Testis (tissue), 3 donors: ENCODE results near the gene TST. TPM values are rescaled to one million over a fixed set of nuclear protein-coding genes. Genes with fewer than 3 reads are reported as not detected.

Experiments
- DNase-seq: peaks from one replicate; pipeline ENCODE4 v3.0.0-alpha.2; 2019
- H3K27ac ChIP-seq, 2 donors: fragments of 200-600 bp; sonication (generic); one replicate each; pipeline ENCODE4 v1.5.1; 2019
- H3K27me3 ChIP-seq: fragments of 200-600 bp; sonication (generic); one replicate; pipeline ENCODE4 v1.5.1; 2019
- H3K36me3 ChIP-seq: fragments of 200-600 bp; sonication (generic); one replicate; pipeline ENCODE4 v1.5.1; 2017; ENCODE audit warnings: low read depth; ENCODE audit errors: missing control alignments
- H3K4me1 ChIP-seq: fragments of 200-600 bp; sonication (generic); one replicate; pipeline ENCODE4 v1.5.1; 2019
- H3K4me3 ChIP-seq, 2 donors: fragments of 200-600 bp; sonication (generic); one replicate each; pipeline ENCODE4 v1.5.1; 2017 to 2019
- H3K9me3 ChIP-seq: fragments of 200-600 bp; sonication (generic); one replicate; pipeline ENCODE4 v1.5.1; 2017
- CTCF ChIP-seq, 3 experiments: fragments of 450-650 bp in 2 of 3; fragments of 200-600 bp in 1 of 3; sonication (generic) in 1 of 3; IDR thresholded peaks; one replicate each; pipeline ENCODE4 v1.5.1; 2016 to 2019; ENCODE audit warnings: antibody characterized with exemption in 3 of 3, mild to moderate bottlenecking in 2 of 3, moderate library complexity in 1 of 3
- POLR2A ChIP-seq: fragments of 450-650 bp; IDR thresholded peaks from one replicate; pipeline ENCODE4 v1.6.1; 2017; ENCODE audit warnings: antibody characterized with exemption, mild to moderate bottlenecking, moderate library complexity
- WGBS, 2 donors: methylation state at CpG; one replicate each; pipeline ENCODE4 v1.1.5; 2018; 5-methylcytosine and 5-hydroxymethylcytosine counted together
- intact Hi-C: fragments of 100-400 bp; cut with DNase I; formaldehyde crosslinking; loops from one replicate; pipeline ENCODE4 v1.15.1; 2023; ENCODE audit warnings: low total_unique reads
- polyA plus RNA-seq: library from polyadenylated mRNA; stranded (reverse); fragments of 350-450 nt; fragmentation: Illumina TruSeq; extraction: RNeasy Lipid Tissue Mini Kit (QIAGEN cat#74804); gene quantifications from one replicate; pipeline ENCODE4 v1.2.3, GENCODE V29; 2014; ENCODE audit warnings: low read depth, low replicate concordance; ENCODE audit not compliant: insufficient read depth
- total RNA-seq, 2 donors: library from RNA; depleted of rRNA; stranded (reverse); fragments of >200 nt; gene quantifications; one replicate each; pipeline ENCODE4 v1.2.3, GENCODE V29; 2016

Gene TST
- total and polyA plus RNA-seq, 3 donors from 2014 or later, result 18.0 to 20.9 (median 18.2) TPM

GRCh38 chr22:36988075-36988832 lies 31.0 kb downstream of the TST start:
- H3K27ac ChIP-seq, result no peak overlapping the region
- no peak for TF ChIP-seq CTCF (IDR thresholded peaks at IDR 0.05)
- no peak for TF ChIP-seq POLR2A
- WGBS, 2 donors, result 79 to 86% methylated on average over 12 of the region's 12 CpGs
- no peaks in the 10 kb centered on the region for H3K9me3 ChIP-seq
- intact Hi-C loops, result no loop called here
- no peaks in the 10 kb centered on the region for H3K4me1 ChIP-seq
- no peaks in the 10 kb centered on the region for H3K27me3 ChIP-seq
- H3K4me3 ChIP-seq, result no peak overlapping the region
- H3K36me3 ChIP-seq, result no peaks in the 10 kb centered on the region
- no peak for DNase-seq

- Histone ChIP-seq H3K4me1 (no peaks in the 10 kb centered on the region), H3K9me3 (no peaks in the 10 kb centered on the region), H3K27me3 (no peaks in the 10 kb centered on the region), H3K27ac (no peak overlapping the region), H3K36me3 (no peaks in the 10 kb centered on the region), H3K4me3 (no peak overlapping the region)
- intact Hi-C loops, result no loop called here
- 50 to 55% methylated on average over 8 of the region's 8 CpGs for WGBS, 2 donors
- peak; percentile 65 for DNase-seq
- no peak for TF ChIP-seq POLR2A
- peak; percentile 29 to 71 (median 55) for TF ChIP-seq CTCF (IDR thresholded peaks at IDR 0.05)
These were observed 32.9 kb downstream of the TST start for GRCh38 chr22:36986242-36986821.

DNA sequence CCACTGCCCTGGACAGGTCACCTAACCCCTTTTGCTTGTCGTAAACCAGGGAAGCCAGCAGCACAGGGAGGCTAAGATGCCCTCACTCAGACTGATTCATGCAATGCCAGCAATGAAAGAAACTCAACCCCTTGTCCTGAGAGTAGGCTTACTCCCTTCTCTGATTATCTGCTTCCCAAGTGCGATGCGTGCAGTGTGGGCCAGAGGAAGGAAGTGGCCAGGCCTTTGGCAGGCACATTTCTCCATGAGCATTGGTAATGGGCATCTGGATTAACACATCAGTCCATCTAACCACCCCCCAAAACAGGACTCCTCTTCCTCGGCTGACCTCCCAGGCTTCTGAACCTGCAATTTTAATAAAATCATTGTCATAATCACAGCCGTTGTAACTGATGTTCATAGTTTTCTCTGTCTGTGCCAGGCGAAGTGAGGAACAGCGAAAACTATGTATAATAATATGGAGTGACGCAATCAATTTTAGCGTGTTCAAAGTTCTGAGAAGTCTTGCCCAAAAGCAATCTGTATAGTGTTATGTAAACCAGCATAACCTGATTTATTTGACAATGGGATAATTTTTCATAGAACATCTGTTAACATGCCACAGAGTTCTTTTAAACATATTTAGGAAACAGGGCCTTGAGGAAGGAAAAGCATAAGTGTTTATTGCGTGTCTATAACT lies 33.9 kb downstream of the TST start:
- Histone ChIP-seq H3K9me3 (no peaks in the 10 kb centered on the region), H3K4me3 (no peak overlapping the region), H3K4me1 (no peaks in the 10 kb centered on the region), H3K27ac (no peak overlapping the region), H3K36me3 (no peaks in the 10 kb centered on the region), H3K27me3 (no peaks in the 10 kb centered on the region)
- 89 to 95% methylated on average over 10 of the region's 10 CpGs for WGBS, 2 donors
- no peak for DNase-seq
- TF ChIP-seq POLR2A, result no peak
- no peak for TF ChIP-seq CTCF (IDR thresholded peaks at IDR 0.05)
- intact Hi-C loops, result no loop called here

DNA sequence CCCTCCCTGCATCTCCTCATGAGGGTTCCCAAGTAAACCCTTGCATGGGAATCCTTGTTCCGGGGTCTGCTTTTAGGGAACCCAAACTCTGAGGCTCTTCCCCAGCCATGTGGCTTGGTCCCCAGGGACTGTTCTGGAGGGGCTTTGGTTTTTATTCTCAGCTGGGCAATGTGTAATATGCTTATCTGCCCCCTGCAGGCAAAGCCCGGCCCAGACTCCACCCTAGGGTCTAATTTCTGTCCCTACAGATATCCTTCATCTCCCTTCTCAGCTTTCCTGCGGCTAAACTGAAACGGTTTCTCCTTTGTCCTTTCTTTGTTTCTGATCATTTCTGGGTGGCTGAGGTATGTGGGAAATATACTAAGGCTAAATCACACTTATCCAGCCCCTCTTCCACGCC lies 37.1 kb downstream of the TST start:
- Histone ChIP-seq H3K4me1 (no peaks in the 10 kb centered on the region), H3K4me3 (no peak overlapping the region), H3K27me3 (no peaks in the 10 kb centered on the region), H3K27ac (no peak overlapping the region), H3K36me3 (no peaks in the 10 kb centered on the region), H3K9me3 (no peaks in the 10 kb centered on the region)
- no peak for DNase-seq
- TF ChIP-seq POLR2A, result no peak
- TF ChIP-seq CTCF (IDR thresholded peaks at IDR 0.05), result no peak
- WGBS, 2 donors, result 69 to 80% methylated on average over 5 of the region's 5 CpGs
- intact Hi-C loops, result no loop called here
